Posterior cingulate gyrus (tissue), 11 donors: Measurements from ENCODE around the gene NT5C3B.
"Not testable (repeated sequence)": the region's sequence is repeated elsewhere in the genome, so short reads cannot be mapped to it uniquely, and the experiment has no call there.

Source experiments
- DNase-seq, 10 donors: peaks; one replicate each; pipeline versions ENCODE4 v3.0.0 to v3.0.0-alpha.2; 2020 to 2021; ENCODE audit warnings: mixed read lengths in 3 of 10
- intact Hi-C: fragments of 100-400 bp; cut with DNase I; formaldehyde crosslinking; loops from one replicate; pipeline ENCODE4 v1.15.1; 2023

Gene NT5C3B

GRCh38 chr17:41835800-41836549 is at the start of gene NT5C3B:
Gene NT5C3B (minus strand): TSS chr17:41836232. CDS start chr17:41836193, 39 bp downstream.
- DNase-seq, result peak; percentile 42 to 94 (median 64)
- intact Hi-C loops, result no loop called here

GRCh38 chr17:41885733-41886132 is 49.7 kb upstream of the NT5C3B start:
- intact Hi-C loops, result loop anchor here (10.0 kb wide), 1 partner anchor 151 kb away; the partner anchor contains the start of gene HAP1
- peak in 2 of 10 donors; percentile 24 to 55 for DNase-seq

GRCh38 chr17:41882756-41883155 is 46.7 kb upstream of the NT5C3B start:
- intact Hi-C loops, result loop anchor here (10.0 kb wide), 1 partner anchor 148 kb away; the partner anchor contains the start of gene HAP1
- DNase-seq, result peak in 2 of 10 donors; percentile 2 to 9

- no peak for DNase-seq
- intact Hi-C loops, result loop anchor here (10.0 kb wide), 1 partner anchor 145 kb away; the partner anchor contains the start of gene HAP1
Measured at GRCh38 chr17:41880130-41880529, 44.1 kb upstream of the NT5C3B start.

GRCh38 chr17:41874293-41874670 is 38.2 kb upstream of the NT5C3B start:
- DNase-seq, intact Hi-C loops: not testable (repeated sequence)

- DNase-seq, result no peak
- intact Hi-C loops, result no loop called here
Measured at GRCh38 chr17:41873559-41874292, 37.7 kb upstream of the NT5C3B start.

GRCh38 chr17:41871789-41872188 is 35.8 kb upstream of the NT5C3B start:
- DNase-seq, result no peak
- intact Hi-C loops, result no loop called here

GRCh38 chr17:41870627-41871026 is 34.6 kb upstream of the NT5C3B start:
- intact Hi-C loops, result no loop called here
- peak in 4 of 10 donors; percentile 13 to 86 (median 30) for DNase-seq

GRCh38 chr17:41870097-41870496 is 34.1 kb upstream of the NT5C3B start:
- DNase-seq, result no peak
- intact Hi-C loops, result no loop called here

GRCh38 chr17:41869426-41869825 is 33.4 kb upstream of the NT5C3B start:
- intact Hi-C loops, result no loop called here
- DNase-seq, result no peak

GRCh38 chr17:41868568-41868967 is 32.5 kb upstream of the NT5C3B start:
- intact Hi-C loops, result no loop called here
- no peak for DNase-seq

GRCh38 chr17:41865596-41865893 is 29.5 kb upstream of the NT5C3B start:
- intact Hi-C loops, result no loop called here
- DNase-seq, result no peak

GRCh38 chr17:41864836-41865595 is 29.0 kb upstream of the NT5C3B start, which contains the start of gene KLHL11:
Gene KLHL11 (minus strand): TSS chr17:41865423. CDS start chr17:41865370, 53 bp downstream.
- intact Hi-C loops, result loop anchor here (5.0 kb wide), 1 partner anchor 52 kb away; the partner anchor contains the start of gene ACLY
- DNase-seq, result peak; percentile 85 to 99 (median 88)

- DNase-seq, result peak in 5 of 10 donors; percentile 39 to 95 (median 92)
- intact Hi-C loops, result loop anchor here (5.0 kb wide), 1 partner anchor 53 kb away; the partner anchor contains the start of gene ACLY
Measured at GRCh38 chr17:41864498-41864835, 28.4 kb upstream of the NT5C3B start.

- intact Hi-C loops, result loop anchor here (5.0 kb wide), 1 partner anchor 54 kb away; the partner anchor contains the start of gene ACLY
- DNase-seq, result peak in 1 of 10 donors; percentile 64
Measured at GRCh38 chr17:41863074-41863848, 27.2 kb upstream of the NT5C3B start.

GRCh38 chr17:41860254-41860931 is 24.4 kb upstream of the NT5C3B start:
- intact Hi-C loops, result loop anchor here (5.0 kb wide), 1 partner anchor 57 kb away; the partner anchor contains the start of gene ACLY
- DNase-seq, result no peak

GRCh38 chr17:41851382-41851781 is 15.3 kb upstream of the NT5C3B start:
- intact Hi-C loops, DNase-seq: not testable (repeated sequence)

GRCh38 chr17:41849251-41849990 is 13.4 kb upstream of the NT5C3B start:
- no peak for DNase-seq
- intact Hi-C loops, result no loop called here

GRCh38 chr17:41848788-41849187 is 12.8 kb upstream of the NT5C3B start:
- no peak for DNase-seq
- intact Hi-C loops, result no loop called here
